ENCODE measurements around the gene CREB5.

The CREB5 gene

GRCh38 chr7:28542410-28542809 is 130.1 kb downstream of the CREB5 start:
- H3K9ac ChIP-seq (ENCODE audit: low read depth, low read length, poor library complexity, severe bottlenecking) = no peak overlapping the region
- no peaks in the 10 kb centered on the region for H3K9me2 ChIP-seq (replicated peaks; ENCODE audit: low read depth, low read length)
- no peaks in the 10 kb centered on the region for H3K36me3 ChIP-seq (ENCODE audit: insufficient read depth, low read length)
- H3K4me1 ChIP-seq (ENCODE audit: insufficient read depth, low read length, poor library complexity, severe bottlenecking) = peaks cover 4% of the 10 kb centered on the region
- TF ChIP-seq EZH2phosphoT487 (IDR thresholded peaks at IDR 0.05; ENCODE audit: borderline replicate concordance) (no peak), CTCF (conservative IDR thresholded peaks at IDR 0.05; ENCODE audit: low read length) (no peak)
- H3K27me3 ChIP-seq (ENCODE audit: insufficient read depth, low read length, poor library complexity, severe bottlenecking) = no peaks in the 10 kb centered on the region
- H4K20me1 ChIP-seq (ENCODE audit: insufficient read depth, low read length, poor library complexity, severe bottlenecking) = no peaks in the 10 kb centered on the region
- no peaks in the 10 kb centered on the region for H3K79me2 ChIP-seq (ENCODE audit: insufficient read depth, low read length)
- H2AFZ ChIP-seq (ENCODE audit: low read length) = peak overlapping the region; percentile 32; the same call in 1 of the 2 replicates
- no peak overlapping the region for H3K4me3 ChIP-seq (ENCODE audit: low read length, poor library complexity, severe bottlenecking)
- no peak overlapping the region for H3K4me2 ChIP-seq (ENCODE audit: low read depth, low read length, poor library complexity, severe bottlenecking)
- peaks cover 4% of the 10 kb centered on the region; the same call in 1 of the 2 replicates for H3K9me3 ChIP-seq (ENCODE audit: insufficient read depth, low read depth, low read length)
- H3F3A ChIP-seq (ENCODE audit: low read depth) = no peaks in the 10 kb centered on the region

- H3K4me3 ChIP-seq (ENCODE audit: low read length, poor library complexity, severe bottlenecking) = no peak overlapping the region
- no peak overlapping the region for H2AFZ ChIP-seq (ENCODE audit: low read length)
- H3K9me3 ChIP-seq (ENCODE audit: insufficient read depth, low read depth, low read length) = peaks cover 4% of the 10 kb centered on the region; the same call in 1 of the 2 replicates
- no peaks in the 10 kb centered on the region for H3K79me2 ChIP-seq (ENCODE audit: insufficient read depth, low read length)
- peaks cover 4% of the 10 kb centered on the region for H3K4me1 ChIP-seq (ENCODE audit: insufficient read depth, low read length, poor library complexity, severe bottlenecking)
- no peaks in the 10 kb centered on the region for H3K9me2 ChIP-seq (replicated peaks; ENCODE audit: low read depth, low read length)
- TF ChIP-seq EZH2phosphoT487 (IDR thresholded peaks at IDR 0.05; ENCODE audit: borderline replicate concordance) (no peak), CTCF (conservative IDR thresholded peaks at IDR 0.05; ENCODE audit: low read length) (no peak)
- no peaks in the 10 kb centered on the region for H3K36me3 ChIP-seq (ENCODE audit: insufficient read depth, low read length)
- H3K27me3 ChIP-seq (ENCODE audit: insufficient read depth, low read length, poor library complexity, severe bottlenecking) = no peaks in the 10 kb centered on the region
- H3K4me2 ChIP-seq (ENCODE audit: low read depth, low read length, poor library complexity, severe bottlenecking) = no peak overlapping the region
- H4K20me1 ChIP-seq (ENCODE audit: insufficient read depth, low read length, poor library complexity, severe bottlenecking) = no peaks in the 10 kb centered on the region
- H3F3A ChIP-seq (ENCODE audit: low read depth) = no peaks in the 10 kb centered on the region
- no peak overlapping the region for H3K9ac ChIP-seq (ENCODE audit: low read depth, low read length, poor library complexity, severe bottlenecking)
Measured at GRCh38 chr7:28544453-28545117, 132.3 kb downstream of the CREB5 start.

- H3K9ac ChIP-seq (ENCODE audit: low read depth, low read length, poor library complexity, severe bottlenecking) = no peak overlapping the region
- H3K27me3 ChIP-seq (ENCODE audit: insufficient read depth, low read length, poor library complexity, severe bottlenecking) = no peaks in the 10 kb centered on the region
- no peaks in the 10 kb centered on the region for H4K20me1 ChIP-seq (ENCODE audit: insufficient read depth, low read length, poor library complexity, severe bottlenecking)
- H3K9me2 ChIP-seq (replicated peaks; ENCODE audit: low read depth, low read length) = no peaks in the 10 kb centered on the region
- H3K36me3 ChIP-seq (ENCODE audit: insufficient read depth, low read length) = no peaks in the 10 kb centered on the region
- H3K79me2 ChIP-seq (ENCODE audit: insufficient read depth, low read length) = no peaks in the 10 kb centered on the region
- peaks cover 4% of the 10 kb centered on the region for H3K4me1 ChIP-seq (ENCODE audit: insufficient read depth, low read length, poor library complexity, severe bottlenecking)
- no peaks in the 10 kb centered on the region for H3F3A ChIP-seq (ENCODE audit: low read depth)
- no peak overlapping the region for H3K4me3 ChIP-seq (ENCODE audit: low read length, poor library complexity, severe bottlenecking)
- TF ChIP-seq EZH2phosphoT487 (IDR thresholded peaks at IDR 0.05; ENCODE audit: borderline replicate concordance) = no peak
- no peak for TF ChIP-seq CTCF (conservative IDR thresholded peaks at IDR 0.05; ENCODE audit: low read length)
- H3K4me2 ChIP-seq (ENCODE audit: low read depth, low read length, poor library complexity, severe bottlenecking) = no peak overlapping the region
- H2AFZ ChIP-seq (ENCODE audit: low read length) = no peak overlapping the region
- peaks cover 4% of the 10 kb centered on the region; the same call in 1 of the 2 replicates for H3K9me3 ChIP-seq (ENCODE audit: insufficient read depth, low read depth, low read length)
Measured at GRCh38 chr7:28546067-28546466, 133.7 kb downstream of the CREB5 start.

Measured in Loucy (cell line).